Mucosa of gallbladder (tissue), 1 donor: ENCODE measurements around the gene FAM200B. TPM values are rescaled to one million over a fixed set of nuclear protein-coding genes. Genes with fewer than 3 reads are reported as not detected.

ENCODE experiments used
- DNase-seq: peaks from one replicate; pipeline ENCODE4 v3.0.0-alpha.2; 2020; ENCODE audit warnings: low spot score
- total RNA-seq: library from RNA; stranded (reverse); gene quantifications from one replicate; pipeline ENCODE4 v1.2.1, GENCODE V29; 2021
- donor health status: DM: no; HTN: no; CAD: no.

The FAM200B gene
- total RNA-seq, 1 donor from 2014 or later, result 33.9 TPM

DNA sequence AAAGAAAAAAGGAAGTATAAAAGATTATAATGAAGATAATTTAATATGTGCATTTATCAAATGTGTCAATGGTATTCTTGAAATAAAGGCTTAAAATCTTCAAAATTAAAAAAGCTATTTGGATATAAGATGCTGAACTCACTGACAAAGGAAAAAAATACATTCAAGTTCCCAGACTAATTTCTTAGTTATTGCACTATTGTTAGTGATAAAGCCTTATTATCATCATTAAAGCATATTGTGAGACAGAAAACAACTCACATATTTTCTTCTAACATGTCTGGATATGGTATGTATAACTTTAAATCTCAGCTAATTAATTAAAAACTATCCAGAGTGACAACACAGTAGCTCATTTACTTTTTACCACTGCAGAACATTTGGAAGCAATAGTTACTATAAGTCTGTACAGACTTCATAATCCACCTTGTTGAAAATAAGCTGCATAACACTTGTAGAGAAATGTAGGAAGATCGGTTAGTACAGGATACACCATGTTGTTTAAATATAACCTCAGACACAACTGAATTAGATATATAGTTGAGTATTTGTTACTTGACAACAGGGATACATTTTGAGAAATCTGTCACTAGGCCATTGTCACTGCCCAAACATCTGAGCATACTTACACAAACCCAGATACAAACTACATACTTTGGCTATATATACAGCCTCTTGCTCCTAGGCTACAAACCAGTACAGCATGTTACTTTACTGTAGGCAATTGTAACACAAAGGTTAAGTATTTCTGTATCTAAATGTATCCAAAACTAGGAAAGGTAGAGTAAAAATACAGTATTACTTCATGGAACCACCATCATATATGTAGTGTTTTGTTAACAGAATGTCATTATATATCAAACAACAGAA is 12.8 kb upstream of the FAM200B start:
- DNase-seq, result no peak

DNA sequence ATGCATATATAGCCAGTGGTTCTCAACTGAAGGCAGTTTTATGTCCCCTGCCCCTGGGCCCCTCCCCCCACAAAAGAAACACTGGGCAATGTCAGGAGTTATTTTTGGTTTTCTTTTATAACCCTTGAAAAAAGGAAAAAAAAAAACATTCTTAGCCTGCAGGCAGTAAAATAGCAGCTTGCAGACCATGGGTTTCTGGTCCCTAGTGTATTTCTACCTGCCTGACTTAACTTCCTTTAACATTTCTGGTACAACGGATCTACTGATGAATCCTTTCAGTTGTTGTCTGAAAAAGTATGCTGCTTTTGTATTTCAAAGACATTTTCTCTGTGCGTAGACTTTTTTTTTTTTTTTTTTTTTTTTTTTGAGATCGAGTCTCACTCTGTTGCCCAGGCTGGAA is 11.1 kb upstream of the FAM200B start:
- no peak for DNase-seq

- DNase-seq, result no peak
Measured at GRCh38 chr4:15672101-15672500, 9.5 kb upstream of the FAM200B start.

- no peak for DNase-seq
Measured at GRCh38 chr4:15673337-15673736, 8.3 kb upstream of the FAM200B start.

DNA sequence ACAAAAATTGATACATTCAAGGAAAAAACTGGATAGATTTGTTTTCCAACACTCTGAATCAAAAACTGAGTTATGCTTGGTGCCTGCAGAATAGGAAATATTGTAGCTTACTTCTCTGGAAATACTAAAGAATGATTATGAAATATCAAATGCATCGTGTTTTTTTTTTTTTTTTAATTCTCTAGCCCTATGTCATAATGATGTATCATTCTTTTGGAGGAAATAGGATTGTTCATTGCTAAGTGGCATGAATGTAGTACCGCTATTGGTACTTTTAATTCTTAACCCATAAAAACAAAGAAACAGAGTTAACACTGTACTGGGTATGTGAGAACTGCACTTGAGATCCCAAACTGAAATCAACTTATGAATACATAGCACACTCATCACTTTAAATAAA is 7.6 kb upstream of the FAM200B start:
- no peak for DNase-seq

- DNase-seq, result no peak
Measured at GRCh38 chr4:15674926-15675325, 6.7 kb upstream of the FAM200B start.

DNA sequence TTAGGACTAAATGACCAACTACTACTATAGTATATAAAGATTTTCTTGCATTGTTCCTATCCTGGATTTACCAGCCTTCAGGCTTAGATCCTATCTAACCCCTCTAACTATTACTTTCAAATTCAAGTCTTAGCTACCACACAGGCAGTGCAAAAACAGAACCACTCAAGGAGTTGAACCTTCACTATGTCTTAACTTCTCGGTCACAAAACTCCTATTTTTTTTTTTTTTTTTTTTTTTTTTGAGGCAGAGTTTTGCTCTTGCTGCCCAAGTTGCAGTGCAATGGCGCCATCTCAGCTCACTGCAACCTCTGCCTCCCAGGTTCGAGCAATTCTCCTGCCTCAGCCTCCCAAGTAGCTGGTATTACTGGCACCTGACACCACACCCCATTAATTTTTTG is 6.3 kb upstream of the FAM200B start:
- no peak for DNase-seq

DNA sequence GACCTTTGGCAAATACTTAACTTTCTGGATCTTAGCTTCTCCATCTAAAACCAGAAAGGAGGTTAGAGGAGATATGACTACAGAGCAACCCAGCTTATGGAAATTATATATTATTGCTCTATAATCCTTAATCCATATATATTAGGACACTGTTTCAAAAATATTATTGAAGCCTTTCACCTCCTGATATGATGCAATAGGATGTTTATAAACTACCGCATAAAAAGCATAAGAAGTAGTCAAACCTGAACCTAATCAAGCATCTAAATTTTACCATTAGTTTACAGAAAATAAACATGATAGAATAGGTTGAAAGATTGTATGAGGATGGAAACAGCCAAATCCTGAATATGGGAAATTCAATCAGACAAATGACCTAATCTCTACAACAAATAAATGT is 5.6 kb upstream of the FAM200B start:
- DNase-seq, result no peak

DNA sequence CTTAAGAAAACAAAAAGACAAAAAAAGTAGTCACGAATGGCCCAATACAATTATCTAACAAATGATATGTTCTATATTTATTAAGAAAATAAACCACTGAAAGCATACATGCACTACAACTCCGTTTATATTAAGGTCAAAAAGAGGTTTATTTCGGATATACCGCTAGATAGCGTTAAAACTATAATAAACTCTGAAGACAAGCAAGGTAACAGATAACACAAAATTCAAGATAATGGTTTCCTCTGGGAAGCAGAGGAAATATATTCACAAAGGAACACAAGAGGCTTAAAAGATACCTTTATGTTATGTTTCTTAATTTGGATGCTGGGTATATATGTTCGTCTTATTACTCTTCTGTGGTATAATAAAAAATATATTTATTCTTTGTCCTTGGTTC is 4.7 kb upstream of the FAM200B start:
- no peak for DNase-seq

DNA sequence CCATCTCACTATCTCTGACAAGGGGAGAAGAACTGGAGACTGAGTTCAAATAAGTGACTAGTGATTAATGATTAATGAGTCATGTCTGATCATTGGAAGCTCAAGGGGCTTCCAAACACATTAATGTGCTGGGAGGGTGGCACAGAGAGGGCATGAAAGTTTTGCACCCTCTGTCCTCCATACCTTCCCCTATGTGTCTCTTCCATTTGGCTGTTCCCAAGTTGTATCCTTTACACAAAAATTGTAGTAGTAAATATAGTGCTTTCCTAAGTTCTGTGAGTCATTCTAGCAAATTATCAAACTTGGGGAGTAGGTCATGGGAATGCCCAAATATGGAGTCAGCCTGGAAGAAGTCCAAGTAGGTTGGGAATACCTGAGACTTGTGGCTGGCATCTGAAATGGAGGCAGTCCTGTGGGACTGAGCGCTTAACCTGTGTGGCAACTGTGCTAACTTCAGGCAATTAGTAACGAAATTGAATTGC is 4.1 kb upstream of the FAM200B start:
- peak; percentile 72 for DNase-seq

DNA sequence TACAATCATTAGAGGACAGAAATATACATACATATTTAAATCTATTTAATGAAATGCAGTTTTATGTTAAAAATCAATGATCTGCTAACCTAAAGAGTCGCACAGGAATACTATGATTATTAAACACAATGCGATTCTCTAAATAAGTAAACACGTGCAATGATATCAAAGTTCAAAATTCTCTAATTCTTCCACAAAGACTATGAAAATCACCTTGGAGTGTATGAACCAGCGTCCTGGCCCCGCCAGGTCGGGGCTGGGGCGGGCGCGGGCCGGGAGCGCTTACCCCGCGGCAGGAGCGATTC is 608 bp upstream of the FAM200B start:
- no peak for DNase-seq

DNA sequence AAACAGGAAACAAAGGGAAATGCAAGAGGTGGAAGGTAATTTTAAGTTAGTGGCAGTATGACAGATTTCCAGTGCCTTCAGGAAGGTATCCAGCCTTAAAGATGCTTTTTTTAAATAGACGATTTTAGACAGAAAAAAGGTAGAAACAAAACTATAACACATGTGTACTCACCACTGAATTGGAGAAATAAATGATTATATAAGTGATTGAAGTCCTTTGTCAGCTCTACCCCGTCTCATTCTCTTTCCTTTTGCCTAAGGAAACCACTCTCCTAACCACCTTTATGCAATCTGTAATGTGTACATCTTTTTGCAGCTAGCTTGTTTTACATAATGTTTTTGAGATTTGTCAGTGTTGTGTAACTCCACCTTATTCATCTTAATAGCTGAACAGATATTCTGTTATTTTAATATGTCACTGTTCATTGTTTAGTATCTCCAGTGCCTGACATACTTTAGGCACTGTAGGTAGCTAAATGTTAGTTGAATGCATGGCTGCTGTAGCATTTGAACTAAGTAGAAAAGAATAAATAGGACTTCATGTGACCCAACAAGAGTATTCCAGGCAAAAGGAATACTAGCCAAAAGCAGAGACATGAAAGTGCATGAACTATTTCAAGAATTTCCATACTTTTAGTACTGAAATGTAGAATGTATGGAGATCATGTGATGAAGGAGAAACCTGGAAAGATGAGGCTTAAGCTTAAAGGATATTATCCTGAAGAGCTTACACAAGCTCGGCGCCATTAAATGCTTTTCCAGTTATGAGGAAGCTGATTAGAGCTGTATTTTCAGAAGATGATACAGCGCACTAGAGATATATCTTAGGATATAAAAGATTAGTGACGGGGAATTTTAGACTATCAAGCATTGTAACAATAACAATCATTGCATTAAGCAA is 865 bp downstream of the FAM200B start:
- no peak for DNase-seq

GRCh38 chr4:15683143-15683495 is 1.5 kb downstream of the FAM200B start:
- DNase-seq, result no peak

GRCh38 chr4:15684498-15684897 is 2.9 kb downstream of the FAM200B start:
- no peak for DNase-seq

GRCh38 chr4:15688051-15688450 is 6.4 kb downstream of the FAM200B start:
- DNase-seq, result no peak

GRCh38 chr4:15689540-15689939 is 7.9 kb downstream of the FAM200B start:
- no peak for DNase-seq

DNA sequence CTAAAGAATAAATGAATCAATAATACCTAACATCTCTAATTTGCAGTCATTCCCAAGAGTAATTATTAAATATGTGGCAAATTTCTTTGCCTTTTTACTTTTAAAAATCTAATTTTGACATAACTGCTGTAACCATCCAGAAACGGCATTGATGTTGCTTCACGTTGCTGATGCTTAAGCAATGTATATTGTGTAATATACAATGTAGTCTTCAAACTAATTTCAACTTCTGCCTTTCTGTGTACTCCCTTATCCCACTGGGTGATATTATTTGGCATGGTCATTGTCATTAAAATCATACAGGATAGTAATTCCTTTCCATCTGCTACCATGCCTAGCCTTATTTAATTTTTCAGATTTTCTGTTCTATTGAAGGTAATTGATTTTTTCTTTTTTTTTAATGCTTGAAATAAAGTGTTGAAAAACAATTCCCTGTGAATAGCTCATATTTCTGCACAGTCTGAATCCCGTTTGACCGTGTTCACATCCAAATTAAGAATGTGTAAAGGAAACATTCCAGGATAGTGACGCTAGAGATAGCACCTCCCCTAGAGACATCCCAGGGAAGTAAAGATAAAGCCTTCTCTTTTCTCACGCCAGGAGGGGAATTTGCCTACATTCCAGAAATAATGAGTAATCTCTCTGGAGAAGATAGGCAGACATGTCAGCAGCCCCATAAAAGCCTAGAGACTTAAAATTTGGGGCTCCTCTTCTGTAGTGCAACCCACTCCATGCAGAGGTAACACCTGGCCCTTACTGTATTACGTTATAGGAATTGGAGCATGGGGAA is 8.6 kb downstream of the FAM200B start:
- DNase-seq, result no peak

- DNase-seq, result no peak
Measured at GRCh38 chr4:15691346-15692135, 9.9 kb downstream of the FAM200B start.

DNA sequence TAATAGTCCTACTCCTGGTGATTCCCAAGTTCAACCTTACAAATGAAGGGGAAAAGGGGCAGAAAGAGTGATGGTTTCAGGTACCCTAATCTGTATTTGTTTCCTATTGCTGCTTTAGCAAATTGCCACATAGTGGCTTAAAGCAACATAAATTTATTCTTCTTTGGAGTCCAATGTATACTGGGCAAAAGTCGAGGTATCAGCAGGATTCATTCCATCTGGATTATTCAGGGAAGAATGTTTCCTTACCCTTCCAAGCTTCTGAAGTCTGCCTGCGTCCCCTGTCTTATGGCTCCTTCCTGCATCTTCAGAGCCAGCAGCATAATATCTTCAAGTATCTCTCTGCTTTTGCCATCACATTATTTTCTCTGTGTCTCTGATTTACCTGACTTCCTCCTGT is 11.0 kb downstream of the FAM200B start:
- DNase-seq, result no peak

GRCh38 chr4:15694431-15694830 is 12.8 kb downstream of the FAM200B start:
- DNase-seq, result no peak

DNA sequence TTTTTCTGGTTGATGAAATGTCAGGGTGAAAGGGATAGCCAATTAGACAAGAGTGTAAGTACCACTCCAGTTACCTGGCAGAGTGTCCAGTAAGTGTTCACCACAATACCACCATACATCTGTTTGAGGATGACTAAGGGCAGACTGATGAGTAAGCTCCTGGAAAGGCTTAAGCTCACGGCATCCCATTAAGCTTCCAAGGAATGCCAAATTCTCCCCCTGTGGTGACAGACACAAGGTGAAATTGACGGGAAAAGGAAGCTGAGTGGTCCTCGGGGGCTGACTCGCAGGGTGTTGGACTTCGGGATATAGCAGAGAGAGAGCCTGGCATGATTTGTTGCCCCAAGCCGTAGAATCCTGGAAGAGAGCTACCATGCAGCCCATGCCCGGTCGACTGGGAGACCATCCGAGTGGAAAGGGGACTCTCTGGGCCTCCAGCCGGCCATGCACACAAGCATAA is 13.6 kb downstream of the FAM200B start:
- no peak for DNase-seq
